ENCODE results near the gene NAT16.
A peak's percentile ranks its signal among the peaks of the same experiment; 100 is the strongest.

The NAT16 gene

DNA sequence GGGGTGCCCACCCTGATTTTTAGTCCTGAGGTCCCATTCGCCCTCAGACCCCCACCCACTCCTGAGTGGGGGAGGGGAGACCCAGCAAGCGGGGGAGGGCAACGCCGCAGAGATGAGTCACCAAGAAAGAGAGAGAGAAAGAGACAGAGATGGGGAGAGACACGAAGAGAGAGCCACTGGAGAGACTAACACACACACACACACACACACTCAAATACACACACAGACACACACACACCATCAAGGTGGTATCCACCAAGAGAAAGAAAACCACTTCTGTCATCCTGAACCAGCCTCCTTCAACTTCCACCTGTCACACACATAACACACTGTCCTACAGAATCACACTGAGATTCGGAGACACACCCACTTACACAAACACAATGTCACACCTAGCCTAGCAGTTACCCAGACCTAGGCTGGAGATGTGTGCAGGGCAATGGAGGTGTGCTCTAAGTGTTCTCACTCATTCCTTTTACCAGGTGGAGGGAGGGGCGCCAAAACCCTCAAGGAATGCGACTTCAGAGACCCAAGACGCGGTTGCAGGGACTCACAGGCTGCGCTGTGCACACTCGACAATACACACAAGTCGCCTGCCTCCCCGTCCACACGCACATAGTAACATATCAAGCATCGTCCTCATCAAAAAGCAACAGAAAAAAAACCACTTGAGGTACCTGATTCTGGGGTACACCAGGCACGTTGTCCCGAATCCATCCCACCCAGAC, 10.8 kb downstream of the NAT16 start:
- H3K36me3 ChIP-seq (ENCODE audit: control insufficient read depth, insufficient read depth, low read length, severe bottlenecking): no peaks in the 10 kb centered on the region
- H3K27me3 ChIP-seq (replicated peaks; ENCODE audit: control insufficient read depth, insufficient read depth, low read length): peaks cover 75% of the 10 kb centered on the region
- no peak overlapping the region for H3K9ac ChIP-seq (ENCODE audit: low read length)
- H3K4me3 ChIP-seq (ENCODE audit: low read length): no peak overlapping the region
- DNase-seq (ENCODE audit: low read depth): no peak
- peaks cover 21% of the 10 kb centered on the region for H3K4me1 ChIP-seq (ENCODE audit: control insufficient read depth, insufficient read depth, low read length)
- H3K9me3 ChIP-seq (ENCODE audit: control insufficient read depth, low read length): no peaks in the 10 kb centered on the region

DNA sequence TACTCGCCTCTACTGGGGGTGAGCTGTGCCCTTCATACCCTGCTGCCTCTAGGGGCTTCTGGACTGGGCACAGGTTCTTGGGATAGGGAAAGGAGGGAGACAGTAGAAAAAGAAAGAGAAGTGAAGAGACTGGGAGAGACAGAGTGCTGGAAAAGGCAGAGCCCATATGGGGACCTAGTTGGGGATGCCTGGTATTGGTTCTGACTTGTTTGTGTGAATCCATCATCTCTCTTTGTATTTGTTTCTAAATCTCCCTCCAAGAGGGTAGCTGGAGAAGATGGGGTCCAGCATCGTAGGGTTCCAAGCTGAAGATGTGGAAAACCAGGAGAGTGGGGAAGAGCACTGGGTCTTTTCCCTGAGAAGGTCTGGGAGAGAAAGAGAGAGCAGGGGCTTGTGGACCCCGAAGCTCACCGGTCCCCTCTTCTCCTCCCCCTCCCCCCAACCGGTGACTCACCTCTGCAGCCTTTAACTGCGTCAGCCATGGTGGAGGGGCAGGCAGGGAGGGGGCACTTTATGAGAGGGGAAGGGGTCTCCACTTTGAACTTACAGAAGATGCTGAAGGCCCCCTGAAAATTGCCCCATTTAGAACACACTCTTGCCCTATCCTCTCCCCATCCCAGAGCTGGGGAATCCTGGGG, 11.6 kb downstream of the NAT16 start:
- Histone ChIP-seq H3K4me1 (ENCODE audit: control insufficient read depth, insufficient read depth, low read length) (peaks cover 25% of the 10 kb centered on the region), H3K9me3 (ENCODE audit: control insufficient read depth, low read length) (no peaks in the 10 kb centered on the region), H3K9ac (ENCODE audit: low read length) (no peak overlapping the region), H3K4me3 (ENCODE audit: low read length) (no peak overlapping the region), H3K36me3 (ENCODE audit: control insufficient read depth, insufficient read depth, low read length, severe bottlenecking) (no peaks in the 10 kb centered on the region), H3K27me3 (replicated peaks; ENCODE audit: control insufficient read depth, insufficient read depth, low read length) (peaks cover 70% of the 10 kb centered on the region)
- DNase-seq (ENCODE audit: low read depth): no peak

DNA sequence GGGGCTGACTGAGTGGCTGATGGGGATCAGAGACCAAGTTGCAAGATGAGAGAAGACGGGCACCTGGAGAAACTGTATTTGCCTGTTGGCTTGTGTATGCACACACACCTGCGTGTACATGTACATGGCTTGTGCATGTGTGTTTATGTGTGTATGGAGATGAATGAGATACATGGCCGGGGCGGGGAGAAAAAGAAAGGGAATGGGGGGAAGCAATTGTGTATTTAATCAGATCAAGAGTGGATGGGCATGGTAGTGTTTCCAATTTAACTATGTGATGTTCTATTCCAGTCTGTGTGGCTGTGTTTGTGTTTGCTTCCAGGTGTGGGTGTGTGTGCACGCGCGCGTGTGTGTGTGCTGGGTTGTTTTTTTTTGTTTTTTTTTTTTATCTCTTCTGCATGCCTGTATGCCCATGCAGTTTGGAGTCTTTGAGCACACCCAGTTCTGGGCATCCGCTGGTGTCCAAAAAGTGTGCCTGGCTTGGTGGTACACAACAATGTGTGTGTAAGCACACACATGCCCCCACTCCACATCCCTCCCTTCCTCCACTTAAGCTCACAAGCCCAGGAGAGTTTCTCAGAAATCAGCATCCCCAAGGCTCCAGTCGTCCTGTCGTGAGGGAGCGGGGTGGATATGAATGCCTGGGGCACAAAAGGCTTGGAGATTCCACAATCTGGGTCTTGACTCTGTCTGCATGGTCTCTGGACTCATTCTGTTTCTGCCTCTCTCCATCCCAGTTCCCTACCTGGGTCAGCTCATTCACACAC, 12.3 kb downstream of the NAT16 start:
- Histone ChIP-seq H3K4me1 (ENCODE audit: control insufficient read depth, insufficient read depth, low read length) (peaks cover 20% of the 10 kb centered on the region), H3K4me3 (ENCODE audit: low read length) (no peak overlapping the region)

DNA sequence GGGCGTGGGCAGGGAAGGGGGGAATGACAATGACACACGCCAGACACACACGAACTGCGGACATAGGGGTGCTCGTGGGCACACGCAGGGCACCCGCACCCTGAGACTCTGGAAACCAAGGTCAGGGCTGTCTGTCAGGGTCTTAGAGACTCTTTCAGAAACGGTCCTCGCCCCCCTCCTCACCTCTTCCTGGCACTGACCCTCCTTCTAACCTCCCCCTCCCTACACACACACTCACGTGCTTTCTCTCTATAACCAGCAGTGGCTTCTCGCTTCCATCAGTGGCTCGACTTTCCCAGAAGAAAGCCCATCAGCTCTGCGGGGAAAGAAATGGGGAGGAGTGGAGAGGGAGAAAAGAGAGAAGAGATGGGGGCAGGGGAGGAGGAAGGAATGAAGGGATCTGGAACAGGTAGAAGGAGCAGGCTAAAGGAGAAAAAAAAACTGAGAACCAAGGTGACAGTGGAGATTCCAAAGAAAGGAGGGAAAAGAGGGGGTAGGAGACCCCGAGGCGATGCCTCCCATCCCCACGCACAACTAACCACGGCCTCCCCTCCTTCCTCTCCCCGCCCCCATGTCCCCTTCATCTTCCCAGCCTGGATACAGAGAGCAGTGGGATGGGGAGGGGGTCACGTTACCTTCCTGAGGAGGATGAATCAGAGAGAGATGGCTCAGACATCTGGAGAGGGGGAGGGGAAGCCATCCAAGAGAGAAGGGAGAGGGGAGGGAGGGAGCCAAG, 13.0 kb downstream of the NAT16 start:
- no peaks in the 10 kb centered on the region for H3K36me3 ChIP-seq (ENCODE audit: control insufficient read depth, insufficient read depth, low read length, severe bottlenecking)
- peaks cover 57% of the 10 kb centered on the region for H3K27me3 ChIP-seq (replicated peaks; ENCODE audit: control insufficient read depth, insufficient read depth, low read length)
- no peak overlapping the region for H3K9ac ChIP-seq (ENCODE audit: low read length)
- no peak for DNase-seq (ENCODE audit: low read depth)
- H3K4me1 ChIP-seq (ENCODE audit: control insufficient read depth, insufficient read depth, low read length): peaks cover 20% of the 10 kb centered on the region
- no peak overlapping the region for H3K4me3 ChIP-seq (ENCODE audit: low read length)
- H3K9me3 ChIP-seq (ENCODE audit: control insufficient read depth, low read length): no peaks in the 10 kb centered on the region

More for the DNA sequence above, 12.3 kb downstream of the NAT16 start:
- no peaks in the 10 kb centered on the region for H3K36me3 ChIP-seq (ENCODE audit: control insufficient read depth, insufficient read depth, low read length, severe bottlenecking)
- H3K27me3 ChIP-seq (replicated peaks; ENCODE audit: control insufficient read depth, insufficient read depth, low read length): peaks cover 65% of the 10 kb centered on the region
- no peaks in the 10 kb centered on the region for H3K9me3 ChIP-seq (ENCODE audit: control insufficient read depth, low read length)
- no peak for DNase-seq (ENCODE audit: low read depth)
- no peak overlapping the region for H3K9ac ChIP-seq (ENCODE audit: low read length)

DNA sequence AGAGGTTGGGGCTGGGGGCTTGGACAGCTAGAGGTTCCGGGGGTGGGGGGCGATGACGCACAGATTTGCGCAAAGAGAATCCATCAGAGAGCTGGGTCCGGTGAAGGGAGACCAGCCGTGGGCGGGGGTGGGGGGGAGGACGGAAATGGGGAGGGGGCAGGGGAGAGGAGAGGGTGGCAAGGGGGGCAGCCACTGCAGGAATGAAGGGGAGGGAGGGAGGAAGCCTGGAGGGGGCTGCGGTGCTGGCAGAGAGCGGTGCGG, 13.5 kb downstream of the NAT16 start:
- no peak for DNase-seq (ENCODE audit: low read depth)
- H3K9ac ChIP-seq (ENCODE audit: low read length): no peak overlapping the region
- peaks cover 20% of the 10 kb centered on the region for H3K4me1 ChIP-seq (ENCODE audit: control insufficient read depth, insufficient read depth, low read length)

DNA sequence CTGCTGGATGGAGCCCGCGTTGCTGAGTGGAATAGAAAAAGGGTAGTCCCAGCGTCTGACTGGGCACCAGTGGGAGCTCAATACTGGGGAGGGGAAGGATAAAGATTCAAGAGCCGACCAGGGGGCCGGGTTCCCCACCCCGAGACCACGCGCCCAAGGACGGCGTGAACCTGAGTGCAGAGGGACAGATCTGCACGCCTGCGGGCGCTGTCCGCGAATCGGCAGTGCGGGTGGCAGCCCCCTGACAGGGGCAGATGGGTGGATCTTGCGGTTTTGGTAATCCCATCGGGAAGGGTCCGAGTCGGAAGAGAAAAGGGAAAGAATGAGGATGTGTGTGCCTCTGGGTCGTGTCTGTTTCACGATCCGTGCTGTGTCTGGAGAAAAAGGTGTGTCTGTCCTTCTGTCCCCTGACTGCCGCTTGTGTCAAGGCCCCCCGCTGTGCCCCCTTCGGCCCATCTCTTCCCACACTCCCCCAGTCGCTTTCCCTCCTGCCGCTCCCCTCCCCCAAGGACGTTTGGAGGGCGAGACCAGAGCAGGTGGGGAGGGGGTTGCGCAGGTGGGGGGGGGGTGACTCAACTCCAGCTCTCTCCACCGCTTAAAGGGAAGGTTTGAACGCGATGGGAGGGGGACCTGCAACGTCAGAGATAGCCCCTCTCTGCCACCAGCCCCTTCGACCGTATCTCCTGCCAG, 14.0 kb downstream of the NAT16 start:
- Histone ChIP-seq H3K4me3 (ENCODE audit: low read length) (peak overlapping the region; percentile 20), H3K4me1 (ENCODE audit: control insufficient read depth, insufficient read depth, low read length) (peaks cover 20% of the 10 kb centered on the region)

More for the DNA sequence above, 13.5 kb downstream of the NAT16 start:
- H3K9me3 ChIP-seq (ENCODE audit: control insufficient read depth, low read length): no peaks in the 10 kb centered on the region
- peaks cover 52% of the 10 kb centered on the region for H3K27me3 ChIP-seq (replicated peaks; ENCODE audit: control insufficient read depth, insufficient read depth, low read length)
- no peak overlapping the region for H3K4me3 ChIP-seq (ENCODE audit: low read length)
- H3K36me3 ChIP-seq (ENCODE audit: control insufficient read depth, insufficient read depth, low read length, severe bottlenecking): no peaks in the 10 kb centered on the region

DNA sequence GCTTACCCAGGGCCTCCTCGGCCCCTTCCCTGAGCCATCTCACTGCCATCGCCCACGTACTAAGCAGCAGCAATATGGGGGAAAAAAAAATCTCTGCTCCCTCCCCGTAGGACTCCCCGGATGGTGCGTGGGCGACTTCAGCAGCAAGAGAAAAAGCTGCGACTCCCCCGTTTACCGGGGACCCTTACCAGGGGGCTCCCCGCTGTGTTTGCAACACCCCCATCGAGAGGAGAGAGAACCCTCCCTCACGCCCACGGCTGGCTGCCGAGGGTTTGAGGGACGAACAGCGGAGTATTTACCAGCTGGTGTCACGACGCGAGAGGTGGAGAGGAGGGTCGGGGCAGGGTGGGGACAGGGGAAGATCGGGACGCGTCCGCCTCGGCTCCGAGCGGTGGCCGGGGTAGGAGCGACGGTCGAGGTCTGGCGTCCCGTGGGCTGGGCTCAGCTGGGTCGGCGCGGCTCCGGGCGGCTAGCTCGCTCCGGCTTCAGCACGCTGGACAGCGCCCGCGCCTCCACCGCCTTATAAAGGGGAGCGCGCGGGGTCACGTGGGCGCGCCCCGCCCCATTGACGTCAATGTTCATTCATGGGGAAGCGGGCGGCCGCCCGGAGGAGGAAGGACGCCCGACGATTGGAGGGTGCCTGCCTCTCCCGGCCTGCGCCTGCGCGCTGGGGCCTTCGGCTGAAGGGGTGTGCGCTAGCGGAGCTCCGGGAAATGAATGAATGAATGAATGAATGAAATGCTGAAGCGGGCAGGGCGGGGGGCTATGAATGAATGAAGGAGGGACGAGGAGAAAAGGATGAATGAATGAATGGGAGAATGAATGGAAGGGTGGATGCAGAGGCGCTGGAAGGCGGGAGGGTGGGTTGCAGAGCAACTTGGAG, 14.8 kb downstream of the NAT16 start, which contains the start of gene VGF:
VGF (minus strand) TSS at position 495 of the 883 bp plus-strand sequence. CDS start 726 bp downstream, outside the sequence.
- peaks cover 20% of the 10 kb centered on the region for H3K4me1 ChIP-seq (ENCODE audit: control insufficient read depth, insufficient read depth, low read length)
- no peak within 1 kb of the TSS for H3K9ac ChIP-seq (ENCODE audit: low read length)
- H3K36me3 ChIP-seq (ENCODE audit: control insufficient read depth, insufficient read depth, low read length, severe bottlenecking): peaks cover under 1% of the 10 kb centered on the region
- peak; percentile 96 for DNase-seq (ENCODE audit: low read depth)
- peaks cover 41% of the 10 kb centered on the region for H3K27me3 ChIP-seq (replicated peaks; ENCODE audit: control insufficient read depth, insufficient read depth, low read length)
- peak within 1 kb of the TSS; percentile 40 for H3K4me3 ChIP-seq (ENCODE audit: low read length)
- no peaks in the 10 kb centered on the region for H3K9me3 ChIP-seq (ENCODE audit: control insufficient read depth, low read length)

More for the DNA sequence above, 14.0 kb downstream of the NAT16 start:
- DNase-seq (ENCODE audit: low read depth): no peak
- Histone ChIP-seq H3K9ac (ENCODE audit: low read length) (no peak overlapping the region), H3K36me3 (ENCODE audit: control insufficient read depth, insufficient read depth, low read length, severe bottlenecking) (no peaks in the 10 kb centered on the region), H3K27me3 (replicated peaks; ENCODE audit: control insufficient read depth, insufficient read depth, low read length) (peaks cover 48% of the 10 kb centered on the region), H3K9me3 (ENCODE audit: control insufficient read depth, low read length) (no peaks in the 10 kb centered on the region)

DNA sequence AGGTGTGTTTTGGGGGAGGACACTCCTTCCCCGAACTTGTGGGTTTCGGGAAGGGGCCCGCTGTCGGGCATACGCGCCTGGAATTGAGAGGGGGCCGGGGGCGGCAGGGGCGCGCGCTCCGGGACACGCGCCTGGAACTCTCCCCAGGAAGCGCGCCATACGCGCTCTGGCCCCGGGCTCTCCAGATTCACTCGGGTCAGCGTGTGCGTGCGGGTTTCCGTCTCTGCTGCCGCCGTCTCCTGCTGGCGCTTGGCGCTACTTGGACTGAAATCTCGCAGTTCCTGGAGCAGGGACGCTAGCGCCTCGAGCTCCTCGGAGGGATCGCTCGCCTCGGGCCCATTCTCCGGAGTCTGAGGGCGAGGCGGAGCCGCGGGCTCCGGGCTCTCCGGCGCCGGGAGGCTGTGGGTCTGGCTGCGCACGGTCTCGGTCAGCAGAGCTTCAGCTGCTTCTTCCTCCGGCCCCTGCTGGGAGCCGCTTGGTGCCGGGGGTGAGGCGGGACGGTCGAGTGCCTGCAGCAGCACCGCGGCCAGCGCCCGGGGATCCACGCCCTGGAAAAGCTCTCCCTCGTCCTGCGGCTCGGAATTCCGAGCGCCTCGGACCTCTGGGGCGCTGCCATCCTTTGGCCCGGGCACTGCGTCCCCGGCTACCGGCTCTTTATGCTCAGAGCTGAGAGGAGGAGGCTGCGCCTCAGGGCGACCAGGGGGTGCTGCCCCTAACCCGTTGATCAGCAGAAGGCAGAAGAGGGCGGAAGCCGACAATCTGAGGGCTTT, 15.8 kb downstream of the NAT16 start:
- DNase-seq (ENCODE audit: low read depth): peak; percentile 83
- Histone ChIP-seq H3K9ac (ENCODE audit: low read length) (no peak overlapping the region), H3K4me3 (ENCODE audit: low read length) (peak overlapping the region; percentile 47), H3K4me1 (ENCODE audit: control insufficient read depth, insufficient read depth, low read length) (peaks cover 17% of the 10 kb centered on the region), H3K36me3 (ENCODE audit: control insufficient read depth, insufficient read depth, low read length, severe bottlenecking) (peaks cover 11% of the 10 kb centered on the region), H3K27me3 (replicated peaks; ENCODE audit: control insufficient read depth, insufficient read depth, low read length) (peaks cover 31% of the 10 kb centered on the region), H3K9me3 (ENCODE audit: control insufficient read depth, low read length) (no peaks in the 10 kb centered on the region)

DNA sequence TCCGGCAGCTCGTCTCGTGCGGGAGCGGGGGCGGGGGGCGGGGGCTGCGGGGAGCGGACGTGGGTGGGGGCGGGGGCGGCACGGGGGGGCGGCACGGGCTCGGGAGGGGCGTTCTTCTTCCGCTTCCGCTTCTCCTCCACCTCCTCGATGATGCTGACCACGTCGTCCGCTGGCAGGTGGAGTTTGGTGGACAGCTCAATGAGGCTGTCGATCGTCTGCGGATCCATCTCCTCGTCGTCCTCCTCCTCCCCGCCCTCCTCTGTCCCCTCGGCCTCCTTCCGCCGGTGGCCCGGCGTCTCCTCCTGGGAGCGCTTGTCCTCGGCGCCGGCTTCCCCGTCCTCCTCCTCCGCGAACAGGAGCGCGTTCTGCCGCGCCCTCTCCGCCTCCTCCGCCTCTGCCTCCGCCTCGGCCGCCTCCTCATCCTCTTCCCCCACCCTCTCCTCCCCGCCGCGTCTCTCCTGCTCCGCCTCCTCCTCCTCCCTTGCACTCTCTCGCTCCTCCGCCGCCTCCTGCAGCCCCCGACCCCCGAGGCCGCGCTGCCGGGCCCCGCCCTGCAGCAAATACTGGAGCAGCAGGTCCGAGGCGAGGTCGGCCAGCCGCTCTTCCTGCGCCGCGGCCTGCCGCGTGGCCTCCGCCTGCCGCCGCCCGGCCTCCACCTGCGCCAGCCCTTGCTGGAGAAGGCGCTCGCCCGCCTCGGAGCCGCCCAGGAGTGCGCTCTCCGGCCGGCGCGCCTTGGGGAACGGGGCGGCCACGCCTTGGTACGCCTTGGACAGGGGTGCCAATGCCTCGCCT, 16.6 kb downstream of the NAT16 start:
- H3K9ac ChIP-seq (ENCODE audit: low read length): no peak overlapping the region
- H3K4me3 ChIP-seq (ENCODE audit: low read length): peak overlapping the region; percentile 47
- peaks cover 17% of the 10 kb centered on the region for H3K4me1 ChIP-seq (ENCODE audit: control insufficient read depth, insufficient read depth, low read length)
- peak; percentile 37 for DNase-seq (ENCODE audit: low read depth)
- peaks cover 24% of the 10 kb centered on the region for H3K27me3 ChIP-seq (replicated peaks; ENCODE audit: control insufficient read depth, insufficient read depth, low read length)
- H3K36me3 ChIP-seq (ENCODE audit: control insufficient read depth, insufficient read depth, low read length, severe bottlenecking): peaks cover 18% of the 10 kb centered on the region
- no peaks in the 10 kb centered on the region for H3K9me3 ChIP-seq (ENCODE audit: control insufficient read depth, low read length)

Measured in adipocyte (in vitro differentiated cells).